A549 (cell line): ENCODE measurements around the gene SGTA. TPM values are rescaled to one million over a fixed set of nuclear protein-coding genes. Genes with fewer than 3 reads are reported as not detected.
A peak's percentile ranks its signal among the peaks of the same experiment; 100 is the strongest.

Experiments used
- ATAC-seq, 2 experiments: fragments of 200-7000 bp in 1 of 2; fragments of >200 bp in 1 of 2; cut with Nextera tagmentation in 1 of 2; cut with Tn5 transposase in 1 of 2; 3 replicates each; pipeline versions ENCODE4 v1.8.0 to v1.9.1; 2018 to 2020; ENCODE audit warnings: mild to moderate bottlenecking in 1 of 2, moderate library complexity in 1 of 2
- CTCF ChIA-PET: fragments of 300-600 bp; sonication (Branson Sonifier 250); formaldehyde crosslinking; extraction: SDS; loops from one replicate; lab custom pipeline; 2021; ENCODE audit warnings: antibody characterized with exemption, inconsistent platforms; lab: Yijun Ruan, JAX
- POLR2A ChIA-PET: fragments of 350-600 bp; formaldehyde crosslinking; extraction: SDS; loops from one replicate; lab custom pipeline; 2021; ENCODE audit warnings: antibody characterized with exemption, inconsistent platforms; lab: Yijun Ruan, JAX
- DNase-seq, 2 experiments: peaks; one replicate each; pipeline versions ENCODE4 v3.0.0 to v3.0.0-alpha.2; 2011 to 2016; ENCODE audit warnings: low read depth in 1 of 2, low spot score in 1 of 2
- FAIRE-seq: peaks from 2 replicates; lab custom pipeline; 2011; peaks lifted over from hg19 to GRCh38; lab: Jason Lieb, UNC
- H3K27ac ChIP-seq, 2 experiments: fragments of >200 bp; sonication (Bioruptor Twin); formaldehyde crosslinking; 3 replicates each; pipeline ENCODE4 v1.5.1; 2016 to 2017
- H3K4me1 ChIP-seq: fragments of >200 bp; sonication (Bioruptor Twin); formaldehyde crosslinking; 3 replicates; pipeline ENCODE4 v1.6.1; 2016
- H3K4me2 ChIP-seq: fragments of >200 bp; sonication (Bioruptor Twin); formaldehyde crosslinking; 3 replicates; pipeline ENCODE4 v1.6.1; 2016
- H3K4me3 ChIP-seq: fragments of >200 bp; sonication (Bioruptor Twin); formaldehyde crosslinking; 3 replicates; pipeline ENCODE4 v1.5.1; 2016
- H3K9me3 ChIP-seq: fragments of >200 bp; sonication (Bioruptor Twin); formaldehyde crosslinking; 3 replicates; pipeline ENCODE4 v1.6.1; 2016
- BCL3 ChIP-seq: fragments of >200 bp; sonication (Bioruptor Twin); formaldehyde crosslinking; IDR thresholded peaks from 3 replicates; pipeline ENCODE4 v1.6.1; 2016
- CEBPB ChIP-seq, 2 experiments: fragments of >200 bp in 1 of 2; sonication (Bioruptor Twin) in 1 of 2; formaldehyde crosslinking in 1 of 2; IDR thresholded peaks; 2 replicates each; pipeline ENCODE4 v1.6.1; 2012 to 2016
- CHD2 ChIP-seq: fragments of 150-350 bp; IDR thresholded peaks from 2 replicates; pipeline ENCODE4 v1.6.1; 2014; ENCODE audit warnings: low read length; ENCODE audit not compliant: partially characterized antibody
- EP300 ChIP-seq, 2 experiments: fragments of >200 bp; sonication (Bioruptor Twin); formaldehyde crosslinking; IDR thresholded peaks; 2 replicates in 1 of 2; 3 replicates in 1 of 2; pipeline ENCODE4 v1.6.1; 2016 to 2017
- HOXB13 ChIP-seq: fragments of 250-450 bp; sonication (Bioruptor Pico); IDR thresholded peaks from 2 replicates; pipeline ENCODE4 v1.5.0; 2020; ENCODE audit warnings: low read depth, mild to moderate bottlenecking, moderate library complexity
- JUNB ChIP-seq: fragments of >200 bp; sonication (Bioruptor Twin); formaldehyde crosslinking; IDR thresholded peaks from 2 replicates; pipeline ENCODE4 v1.6.1; 2016
- KDM1A ChIP-seq: fragments of 200-600 bp; sonication (generic); IDR thresholded peaks from 2 replicates; pipeline ENCODE4 v1.6.1; 2016; ENCODE audit warnings: low read depth, mild to moderate bottlenecking
- MAFK ChIP-seq: fragments of 450-650 bp; IDR thresholded peaks from 2 replicates; pipeline ENCODE4 v1.6.1; 2014; ENCODE audit not compliant: partially characterized antibody
- MAX ChIP-seq: IDR thresholded peaks from 2 replicates; pipeline ENCODE4 v1.6.1; 2012
- MAZ ChIP-seq: fragments of 150-350 bp; IDR thresholded peaks from 2 replicates; pipeline ENCODE4 v1.6.1; 2014; ENCODE audit warnings: antibody characterized with exemption, low read depth, low read length, borderline replicate concordance
- PHF8 ChIP-seq: fragments of 200-600 bp; sonication (generic); IDR thresholded peaks from 2 replicates; pipeline ENCODE4 v1.6.1; 2016; ENCODE audit warnings: low read depth, mild to moderate bottlenecking, antibody characterized with exemption, moderate library complexity, borderline replicate concordance
- RCOR1 ChIP-seq: fragments of 150-350 bp; IDR thresholded peaks from 2 replicates; pipeline ENCODE4 v1.6.1; 2014; ENCODE audit warnings: antibody characterized with exemption, low read length, low read depth
- ZSCAN20 ChIP-seq: fragments of 250-450 bp; sonication (Bioruptor Pico); IDR thresholded peaks from 2 replicates; pipeline ENCODE4 v1.8.0; 2022; ENCODE audit warnings: mild to moderate bottlenecking, moderate library complexity
- WGBS: methylation state at CpG from one replicate; pipeline ENCODE4 v1.1.6; 2017; ENCODE audit errors: missing lambda C conversion rate; 5-methylcytosine and 5-hydroxymethylcytosine counted together
- polyA plus RNA-seq, 4 experiments: library from polyadenylated mRNA; depleted of rRNA in 3 of 4; stranded (reverse); fragments of >200 nt; fragmentation: RNase III in 1 of 4; extraction: RNeasy Plus Mini Kit Qiagen cat#74134 plus additional on column Dnase treatment in 1 of 4; gene quantifications; 2 replicates in 3 of 4; 3 replicates in 1 of 4; pipeline ENCODE4 v1.2.3, GENCODE V29; 2011 to 2017

SGTA gene
- polyA plus RNA-seq, 2 of the 4 experiments (the other 2 are of a cell fraction), result 39.1 to 48.0 TPM

- no peak for ATAC-seq
- CTCF ChIA-PET, result interaction anchor here (0.9 to 1.2 kb wide), 3 partner anchors 14 to 35 kb away, joined by 3 to 5 read pairs (median 3); no protein-coding TSS in a partner anchor
- no peak for FAIRE-seq
These were observed 690 bp upstream of the SGTA start for GRCh38 chr19:2783781-2784145.

GRCh38 chr19:2782329-2782935 lies 641 bp downstream of the SGTA start:
- ChIA-PET CTCF (interaction anchor here (1.1 to 1.2 kb wide), 2 partner anchors 16 to 33 kb away, joined by 3 to 5 read pairs; no protein-coding TSS in a partner anchor), POLR2A (interaction anchor here (1.1 kb wide), 2 partner anchors 59 to 168 kb away, joined by 3 read pairs; no protein-coding TSS in a partner anchor)
- WGBS, result 0% methylated on average over 9 of the region's 24 CpGs
- no peaks in the 10 kb centered on the region for H3K9me3 ChIP-seq
- DNase-seq (no peak), ATAC-seq (no peak), FAIRE-seq (no peak)
- peaks cover 17% of the 10 kb centered on the region; the same call in 2 of the 3 replicates for H3K4me1 ChIP-seq
- H3K4me3 ChIP-seq, result peak overlapping the region; percentile 100
- H3K27ac ChIP-seq, result peak overlapping the region; percentile 98
- TF ChIP-seq ZSCAN20 (no peak), KDM1A (peak; percentile 67; the same call in 1 of the 2 replicates), PHF8 (no peak), CEBPB (IDR thresholded peaks at IDR 0.05) (no peak)
- peak overlapping the region; percentile 99 for H3K4me2 ChIP-seq

More at GRCh38 chr19:2783781-2784145, 690 bp upstream of the SGTA start:
- DNase-seq, result no peak
- H3K9me3 ChIP-seq, result no peaks in the 10 kb centered on the region
- POLR2A ChIA-PET, result interaction anchor here (1.1 kb wide), 2 partner anchors 61 to 167 kb away, joined by 3 read pairs; no protein-coding TSS in a partner anchor
- no peak overlapping the region for H3K4me3 ChIP-seq
- H3K4me2 ChIP-seq, result peak overlapping the region; percentile 60
- H3K27ac ChIP-seq, result peak overlapping the region; percentile 61 to 81
- peaks cover 17% of the 10 kb centered on the region; the same call in 2 of the 3 replicates for H3K4me1 ChIP-seq
- TF ChIP-seq HOXB13 (0 out of 2 replicates have a peak, but pooled peaks have one; percentile 5), RCOR1 (no peak)
- WGBS, result 82% methylated on average over 7 of the region's 7 CpGs

- 93% methylated on average over 7 of the region's 7 CpGs for WGBS
- CTCF ChIA-PET, result no interaction called here
These were observed 2.8 kb downstream of the SGTA start for GRCh38 chr19:2780284-2780683.

GRCh38 chr19:2779121-2779740 lies 3.8 kb downstream of the SGTA start:
- WGBS, result 93% methylated on average over 13 of the region's 14 CpGs
- no peak for TF ChIP-seq BCL3
- no peak for TF ChIP-seq MAX
- no peak for TF ChIP-seq JUNB
- no peak for TF ChIP-seq MAZ
- TF ChIP-seq EP300 (IDR thresholded peaks at IDR 0.05), result no peak
- TF ChIP-seq CHD2, result no peak
- no peak for DNase-seq
- H3K4me2 ChIP-seq, result no peak overlapping the region
- H3K4me1 ChIP-seq, result peaks cover 12% of the 10 kb centered on the region; the same call in 2 of the 3 replicates
- ChIA-PET POLR2A (no interaction called here), CTCF (interaction anchor here (0.7 to 1.7 kb wide), 3 partner anchors 30 to 142 kb away, joined by 3 to 9 read pairs (median 5); no protein-coding TSS in a partner anchor)
- no peak for FAIRE-seq
- no peak for ATAC-seq
- no peak overlapping the region for H3K27ac ChIP-seq
- no peaks in the 10 kb centered on the region for H3K9me3 ChIP-seq
- H3K4me3 ChIP-seq, result no peak overlapping the region

More at GRCh38 chr19:2780284-2780683, 2.8 kb downstream of the SGTA start:
- FAIRE-seq (no peak), ATAC-seq (no peak), DNase-seq (no peak)
- Histone ChIP-seq H3K4me3 (no peak overlapping the region), H3K4me1 (peaks cover 17% of the 10 kb centered on the region; the same call in 2 of the 3 replicates), H3K9me3 (no peaks in the 10 kb centered on the region), H3K27ac (no peak overlapping the region), H3K4me2 (no peak overlapping the region)
- POLR2A ChIA-PET, result no interaction called here
- TF ChIP-seq MAFK, result no peak
- TF ChIP-seq CHD2, result no peak
